Stimulated activated CD4-positive, alpha-beta T cell treated with anti-CD3 and anti-CD28 coated beads, Interleukin-1b, Interleukin-23, amount 100 ng/mL, for 4 hours (primary cell): ENCODE results near the gene C11orf52.

Source experiments
- DNase-seq, 2 donors: peaks; one replicate each; pipeline ENCODE4 v3.0.0-alpha.2; 2020; ENCODE audit warnings: low read depth in 2 of 2

C11orf52 gene

GRCh38 chr11:111976119-111976766 is 57.5 kb downstream of the C11orf52 start:
- DNase-seq, result no peak
